ENCODE results near the gene ADAMTSL3. TPM values are rescaled to one million over a fixed set of nuclear protein-coding genes. Genes with fewer than 3 reads are reported as not detected.

The ADAMTSL3 gene
- total RNA-seq, 1 donor, result 0.72 TPM

GRCh38 chr15:83659417-83659812, 5.5 kb downstream of the ADAMTSL3 start:
- no peak for DNase-seq (ENCODE audit: insufficient read length, low spot score, missing footprints)
- Histone ChIP-seq H3K9me3 (ENCODE audit: low read depth, low read length) (no peaks in the 10 kb centered on the region), H3K4me3 (ENCODE audit: insufficient read depth, low read length) (no peak overlapping the region), H3K4me1 (ENCODE audit: insufficient read depth, low read length) (no peaks in the 10 kb centered on the region), H3K36me3 (ENCODE audit: insufficient read depth, low read length) (no peaks in the 10 kb centered on the region), H3K27me3 (ENCODE audit: insufficient read depth, low read length) (peaks cover 15% of the 10 kb centered on the region), H2AFZ (ENCODE audit: low read length) (no peak overlapping the region), H4K20me1 (ENCODE audit: insufficient read depth, low read length) (no peaks in the 10 kb centered on the region), H3K79me2 (ENCODE audit: insufficient read depth, low read length) (no peaks in the 10 kb centered on the region), H3K27ac (ENCODE audit: low read depth, low read length) (no peak overlapping the region), H3K4me2 (ENCODE audit: insufficient read depth, low read length) (no peak overlapping the region)
- TF ChIP-seq CTCF (IDR thresholded peaks at IDR 0.05; ENCODE audit: extremely low read depth, low read depth, low read length), result no peak

DNA sequence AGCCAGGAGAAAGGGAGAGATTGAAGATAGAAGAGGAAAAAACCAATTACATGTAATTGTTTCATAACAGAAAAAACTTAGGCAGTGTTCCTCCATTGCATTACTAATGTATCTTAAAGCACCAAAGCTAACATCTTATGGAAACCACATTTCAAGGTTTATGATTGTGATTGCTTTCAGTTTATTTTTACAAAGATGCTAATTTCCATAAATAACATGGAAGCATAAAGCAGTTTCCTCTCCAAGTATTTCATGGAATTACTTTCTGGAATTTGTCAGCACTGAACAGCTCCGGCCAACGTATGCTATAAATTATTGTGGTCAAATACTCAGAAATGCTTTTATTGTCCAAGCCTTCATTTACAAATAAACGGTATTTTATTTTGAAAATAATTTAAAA, 11.6 kb downstream of the ADAMTSL3 start:
- no peaks in the 10 kb centered on the region for H3K36me3 ChIP-seq (ENCODE audit: insufficient read depth, low read length)
- DNase-seq (ENCODE audit: insufficient read length, low spot score, missing footprints), result no peak
- no peaks in the 10 kb centered on the region for H4K20me1 ChIP-seq (ENCODE audit: insufficient read depth, low read length)
- no peak for TF ChIP-seq CTCF (IDR thresholded peaks at IDR 0.05; ENCODE audit: extremely low read depth, low read depth, low read length)
- no peaks in the 10 kb centered on the region for H3K9me3 ChIP-seq (ENCODE audit: low read depth, low read length)
- no peak overlapping the region for H3K4me3 ChIP-seq (ENCODE audit: insufficient read depth, low read length)
- no peaks in the 10 kb centered on the region for H3K27me3 ChIP-seq (ENCODE audit: insufficient read depth, low read length)
- H3K27ac ChIP-seq (ENCODE audit: low read depth, low read length), result no peak overlapping the region
- H3K79me2 ChIP-seq (ENCODE audit: insufficient read depth, low read length), result no peaks in the 10 kb centered on the region
- H3K4me2 ChIP-seq (ENCODE audit: insufficient read depth, low read length), result no peak overlapping the region
- no peak overlapping the region for H2AFZ ChIP-seq (ENCODE audit: low read length)
- H3K4me1 ChIP-seq (ENCODE audit: insufficient read depth, low read length), result no peaks in the 10 kb centered on the region

- no peaks in the 10 kb centered on the region for H3K79me2 ChIP-seq (ENCODE audit: insufficient read depth, low read length)
- TF ChIP-seq CTCF (IDR thresholded peaks at IDR 0.05; ENCODE audit: extremely low read depth, low read depth, low read length), result no peak
- no peaks in the 10 kb centered on the region for H3K9me3 ChIP-seq (ENCODE audit: low read depth, low read length)
- H3K27me3 ChIP-seq (ENCODE audit: insufficient read depth, low read length), result no peaks in the 10 kb centered on the region
- no peak overlapping the region for H3K4me2 ChIP-seq (ENCODE audit: insufficient read depth, low read length)
- H3K4me1 ChIP-seq (ENCODE audit: insufficient read depth, low read length), result no peaks in the 10 kb centered on the region
- no peak overlapping the region for H3K27ac ChIP-seq (ENCODE audit: low read depth, low read length)
- peak; percentile 68 for DNase-seq (ENCODE audit: insufficient read length, low spot score, missing footprints)
- no peak overlapping the region for H3K4me3 ChIP-seq (ENCODE audit: insufficient read depth, low read length)
- H2AFZ ChIP-seq (ENCODE audit: low read length), result no peak overlapping the region
- H4K20me1 ChIP-seq (ENCODE audit: insufficient read depth, low read length), result no peaks in the 10 kb centered on the region
- no peaks in the 10 kb centered on the region for H3K36me3 ChIP-seq (ENCODE audit: insufficient read depth, low read length)
These were observed 16.8 kb downstream of the ADAMTSL3 start for GRCh38 chr15:83670672-83671229.

DNA sequence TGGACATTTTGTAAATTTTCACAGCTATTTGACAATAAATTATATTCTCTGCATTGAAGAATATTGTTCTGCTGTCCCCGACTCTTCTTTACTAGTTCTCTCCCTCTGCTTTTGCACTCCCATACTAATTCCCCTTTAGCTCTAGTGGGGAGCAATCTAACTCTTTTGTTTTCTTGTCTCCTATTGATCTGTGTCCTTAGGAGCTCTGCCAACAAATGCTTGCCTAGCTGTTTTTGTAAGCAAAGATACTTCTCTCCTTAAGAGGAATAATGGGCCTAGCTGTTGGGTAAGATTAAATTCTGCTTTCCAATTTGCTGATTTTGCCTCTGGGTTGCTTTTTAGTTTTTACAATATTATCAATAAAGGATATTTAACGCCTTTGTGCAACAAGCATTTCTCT, 17.7 kb downstream of the ADAMTSL3 start:
- no peak for DNase-seq (ENCODE audit: insufficient read length, low spot score, missing footprints)
- no peaks in the 10 kb centered on the region for H3K79me2 ChIP-seq (ENCODE audit: insufficient read depth, low read length)
- no peaks in the 10 kb centered on the region for H3K9me3 ChIP-seq (ENCODE audit: low read depth, low read length)
- H3K4me1 ChIP-seq (ENCODE audit: insufficient read depth, low read length), result no peaks in the 10 kb centered on the region
- H3K36me3 ChIP-seq (ENCODE audit: insufficient read depth, low read length), result no peaks in the 10 kb centered on the region
- no peaks in the 10 kb centered on the region for H3K27me3 ChIP-seq (ENCODE audit: insufficient read depth, low read length)
- H3K4me2 ChIP-seq (ENCODE audit: insufficient read depth, low read length), result no peak overlapping the region
- H3K4me3 ChIP-seq (ENCODE audit: insufficient read depth, low read length), result no peak overlapping the region
- no peak overlapping the region for H3K27ac ChIP-seq (ENCODE audit: low read depth, low read length)
- no peak for TF ChIP-seq CTCF (IDR thresholded peaks at IDR 0.05; ENCODE audit: extremely low read depth, low read depth, low read length)
- H4K20me1 ChIP-seq (ENCODE audit: insufficient read depth, low read length), result no peaks in the 10 kb centered on the region
- no peak overlapping the region for H2AFZ ChIP-seq (ENCODE audit: low read length)
